Activated CD4-positive, alpha-beta T cell treated with anti-CD3 and anti-CD28 coated beads for 24 hours (primary cell): ENCODE data around the gene PDGFC.
"Not testable (repeated sequence)": the region's sequence is repeated elsewhere in the genome, so short reads cannot be mapped to it uniquely, and the experiment has no call there.

Experiments used
- DNase-seq, 2 donors: peaks; one replicate each; pipeline ENCODE4 v3.0.0-alpha.2; 2020; ENCODE audit warnings: low read depth in 2 of 2

PDGFC gene

DNA sequence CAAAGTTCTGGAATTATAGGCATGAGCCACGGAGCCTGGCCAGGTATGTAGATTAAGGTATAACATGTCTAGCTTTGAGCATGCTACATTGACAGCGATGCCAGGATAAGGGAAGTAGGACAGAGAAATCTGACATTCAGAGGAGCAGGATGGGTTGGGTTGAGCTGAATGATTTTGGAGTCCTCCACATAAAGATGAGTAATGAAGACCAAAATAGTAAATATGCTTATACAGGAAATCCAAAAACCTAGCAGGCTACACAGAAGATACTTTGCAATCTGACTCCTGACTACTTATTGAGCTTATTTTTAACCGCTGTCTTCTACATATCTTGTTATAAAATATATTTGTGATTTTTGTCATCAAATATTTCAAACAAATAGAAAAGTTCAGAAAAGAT is 69.7 kb downstream of the PDGFC start:
- no peak for DNase-seq

GRCh38 chr4:156898373-156899117 is 73.1 kb downstream of the PDGFC start:
- DNase-seq: no peak

DNA sequence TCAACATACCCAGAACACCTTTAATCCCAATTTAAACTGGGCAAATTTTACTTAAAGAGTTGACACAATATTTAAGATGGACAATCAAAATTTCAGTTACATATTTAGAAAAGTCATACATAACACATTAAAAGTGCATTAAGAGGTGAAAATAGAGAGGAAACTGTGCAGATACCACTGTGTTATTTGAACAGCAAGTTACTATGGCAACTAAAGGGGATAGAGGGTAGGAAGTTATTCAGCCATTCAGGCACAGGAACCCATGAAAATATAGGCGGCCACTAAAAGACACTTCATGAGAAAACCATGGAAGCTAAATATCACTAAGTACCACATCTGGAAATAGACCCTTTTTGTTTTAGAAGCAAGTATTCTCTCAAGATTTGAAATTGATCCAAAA is 75.1 kb downstream of the PDGFC start:
- no peak for DNase-seq

- no peak for DNase-seq
Observed at GRCh38 chr4:156894234-156894633, 77.4 kb downstream of the PDGFC start.

DNA sequence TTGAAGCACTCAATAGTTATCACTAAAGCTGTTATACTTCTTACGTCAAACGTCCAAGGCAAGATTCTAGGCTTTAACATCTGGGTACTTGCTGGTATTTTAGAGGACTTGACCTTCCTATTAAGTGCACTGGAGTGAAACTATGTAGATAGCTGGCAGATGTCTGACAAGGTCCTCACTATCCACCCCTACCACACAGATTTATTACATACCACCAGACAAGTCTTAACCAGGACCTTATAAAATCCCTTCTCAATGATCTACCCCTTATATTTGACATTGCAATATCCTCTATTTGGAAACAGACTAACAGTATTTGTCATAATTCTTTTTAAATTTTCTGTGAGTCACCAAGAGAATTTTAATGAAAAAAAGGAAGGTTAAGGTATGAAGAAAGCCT is 78.8 kb downstream of the PDGFC start:
- no peak for DNase-seq

DNA sequence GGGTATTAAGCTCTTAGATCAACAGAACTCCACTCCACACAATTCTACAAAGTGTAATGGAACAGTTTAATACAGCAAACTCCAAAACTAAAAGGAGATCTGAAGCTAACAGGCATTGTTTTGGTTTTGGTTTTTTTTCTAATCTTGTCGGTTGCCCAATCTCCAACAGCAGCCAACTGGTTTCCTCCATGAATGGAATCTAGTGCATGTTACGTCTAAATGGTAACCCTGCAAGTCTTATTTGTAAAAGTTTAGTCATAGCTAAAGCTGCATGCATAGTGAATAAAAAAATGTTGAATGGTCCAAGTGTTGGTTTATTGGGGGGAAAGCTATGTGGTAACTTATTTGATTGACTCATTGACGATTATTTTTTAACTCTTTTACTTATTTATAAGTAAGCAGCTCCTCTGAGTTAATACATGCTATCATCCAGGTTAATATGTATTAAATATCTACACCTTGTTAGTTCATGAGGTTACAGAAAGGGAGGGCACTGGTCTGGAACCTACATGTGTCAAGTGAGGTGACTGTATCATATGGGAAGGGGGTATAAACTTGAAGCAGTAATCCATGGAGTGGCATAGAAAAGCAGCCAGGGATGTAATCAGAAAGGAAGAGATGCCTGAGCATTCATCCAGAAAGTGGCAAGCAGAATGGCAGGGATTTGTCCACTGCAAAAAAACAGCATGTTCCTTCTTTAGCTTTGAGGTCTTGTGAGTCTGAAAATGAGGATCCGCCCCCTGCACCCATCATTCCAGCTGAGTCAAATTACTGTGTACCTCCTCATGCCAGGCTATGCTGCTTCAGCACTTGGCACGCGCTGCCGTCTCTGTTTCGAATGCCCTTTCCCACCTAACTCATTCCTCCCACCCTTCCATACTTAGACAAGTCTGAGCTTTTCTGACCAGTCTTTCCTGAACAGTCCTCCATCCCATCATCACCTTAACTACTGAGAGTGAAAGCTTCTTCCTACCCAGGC is 81.7 kb downstream of the PDGFC start:
- DNase-seq: no peak

GRCh38 chr4:156888762-156889161 is 82.8 kb downstream of the PDGFC start:
- DNase-seq: no peak

GRCh38 chr4:156886481-156886880 is 85.1 kb downstream of the PDGFC start:
- DNase-seq: no peak

GRCh38 chr4:156885374-156885773 is 86.2 kb downstream of the PDGFC start:
- no peak for DNase-seq

DNA sequence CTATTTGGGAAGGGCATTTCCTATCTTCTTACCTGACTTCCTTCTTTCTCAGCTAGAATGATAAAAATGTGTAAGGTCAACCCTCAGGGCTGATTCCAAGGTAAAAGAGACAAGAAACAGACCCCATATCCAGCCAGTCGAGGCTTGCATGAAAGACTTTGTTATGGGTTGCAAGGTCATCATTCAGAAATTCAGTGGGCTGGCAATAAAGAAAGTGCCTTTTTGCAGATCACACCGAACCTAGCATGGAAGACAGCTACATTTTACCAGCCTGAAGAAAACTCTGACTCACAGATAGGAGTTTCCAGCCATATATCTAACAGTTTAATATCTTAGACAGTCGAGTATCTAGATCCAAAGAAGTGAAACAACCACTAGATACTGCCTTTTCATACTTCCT is 87.4 kb downstream of the PDGFC start:
- DNase-seq: no peak

GRCh38 chr4:156875704-156876103 is 95.9 kb downstream of the PDGFC start:
- DNase-seq: no peak

DNA sequence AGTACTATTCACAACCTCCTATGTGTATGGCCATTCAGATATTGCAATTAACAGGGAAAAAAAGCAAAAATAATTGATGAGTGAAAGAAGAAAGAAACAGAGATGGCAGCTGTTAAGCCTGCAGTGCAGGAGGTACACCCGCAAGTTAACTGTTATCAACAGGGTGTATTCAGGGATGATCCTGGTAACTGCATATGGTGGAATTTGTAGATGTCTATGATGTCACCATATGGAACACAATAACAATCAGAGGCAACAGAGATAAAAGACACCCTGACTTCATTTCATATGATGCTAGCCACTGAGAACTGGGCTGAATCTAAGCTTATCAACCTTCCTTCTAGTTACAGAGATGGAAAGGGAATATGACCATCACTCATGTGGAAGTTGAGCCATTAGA is 96.5 kb downstream of the PDGFC start:
- no peak for DNase-seq

DNA sequence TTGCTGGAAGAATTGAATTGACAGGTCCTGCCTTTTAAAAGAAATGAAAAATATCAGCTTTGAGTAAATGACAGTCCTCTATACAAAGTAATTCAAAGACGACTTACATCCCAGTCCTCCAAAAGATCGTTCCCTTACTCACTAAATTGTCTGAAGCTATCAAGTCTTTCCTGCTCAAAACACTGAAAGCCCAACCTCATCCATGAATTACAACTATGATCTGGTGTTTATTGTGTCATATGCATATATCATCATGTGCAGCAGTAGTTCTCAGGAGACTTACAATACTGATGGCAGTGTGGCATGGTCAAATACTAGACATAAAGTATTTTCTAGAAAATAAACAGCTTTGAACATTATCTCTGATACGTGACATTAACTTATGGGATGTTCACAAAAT is 97.8 kb downstream of the PDGFC start:
- no peak for DNase-seq

- DNase-seq: no peak
Observed at GRCh38 chr4:156870861-156871260, 100.7 kb downstream of the PDGFC start.

- no peak for DNase-seq
Observed at GRCh38 chr4:156870131-156870530, 101.5 kb downstream of the PDGFC start.

DNA sequence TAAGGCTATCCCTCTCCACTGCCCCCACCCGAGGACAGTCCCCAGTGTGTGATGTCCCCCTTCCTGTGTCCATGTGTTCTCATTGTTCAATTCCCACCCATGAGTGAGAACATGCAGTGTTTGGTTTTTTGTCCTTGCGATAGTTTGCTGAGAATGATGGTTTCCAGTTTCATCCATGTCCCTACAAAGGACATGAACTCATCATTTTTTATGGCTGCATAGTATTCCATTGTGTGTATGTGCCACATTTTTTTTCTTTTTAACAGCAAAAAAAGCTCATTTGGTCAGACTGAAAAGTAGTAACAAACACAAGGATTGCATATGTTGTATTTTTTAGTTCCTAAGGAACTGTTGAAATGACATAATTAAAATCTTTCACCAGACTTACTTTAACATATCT is 105.5 kb downstream of the PDGFC start:
- not testable (repeated sequence) for DNase-seq

DNA sequence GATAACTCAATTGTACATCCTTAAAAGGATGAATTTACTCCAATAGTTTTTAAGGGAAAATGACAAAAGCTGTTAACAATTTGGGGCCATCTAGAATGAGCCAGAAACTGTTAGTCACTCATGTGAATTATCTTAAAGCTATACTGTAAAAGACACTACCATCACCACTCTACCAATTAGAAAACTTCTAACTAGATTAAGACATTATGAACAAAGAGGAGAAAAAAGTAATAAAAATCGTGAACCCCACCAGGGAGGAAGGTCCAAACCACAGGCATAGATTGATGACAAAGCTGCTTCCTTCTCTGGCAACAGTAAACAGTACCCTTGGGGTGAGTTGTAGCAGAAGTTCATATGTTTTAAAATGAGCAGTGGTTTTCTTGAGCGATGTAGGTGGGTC is 106.1 kb downstream of the PDGFC start:
- DNase-seq: no peak

- DNase-seq: no peak
Observed at GRCh38 chr4:156858071-156858470, 113.5 kb downstream of the PDGFC start.

- DNase-seq: no peak
Observed at GRCh38 chr4:156838761-156839160, 132.8 kb downstream of the PDGFC start.

- no peak for DNase-seq
Observed at GRCh38 chr4:156837625-156838345, 133.8 kb downstream of the PDGFC start.

GRCh38 chr4:156832886-156833285 is 138.7 kb downstream of the PDGFC start:
- no peak for DNase-seq

- no peak for DNase-seq
Observed at GRCh38 chr4:156830351-156830750, 141.2 kb downstream of the PDGFC start.
